ENCODE measurements around the gene PLA2G4D.

Gene PLA2G4D

GRCh38 chr15:42060477-42060763 is 33.9 kb downstream of the PLA2G4D start:
- TF ChIP-seq EZH2 (IDR thresholded peaks at IDR 0.05; ENCODE audit: borderline replicate concordance, low read depth, low read length, severe bottlenecking) (no peak), CTCF (IDR thresholded peaks at IDR 0.05; ENCODE audit: borderline replicate concordance, extremely low read depth, low read length, poor library complexity, severe bottlenecking) (no peak)
- Histone ChIP-seq H3K4me2 (ENCODE audit: insufficient read depth, low read length) (no peak overlapping the region), H3K4me3 (ENCODE audit: low read depth in 1 of 2, low read length in 2 of 2) (no peak overlapping the region), H4K20me1 (ENCODE audit: insufficient read depth, low read length) (no peaks in the 10 kb centered on the region), H3K27ac (ENCODE audit: low read length) (no peak overlapping the region), H2AFZ (ENCODE audit: low read depth, low read length) (no peak overlapping the region), H3K79me2 (ENCODE audit: insufficient read depth, low read length) (no peaks in the 10 kb centered on the region), H3K4me1 (ENCODE audit: insufficient read depth, low read length) (no peaks in the 10 kb centered on the region), H3K36me3 (ENCODE audit: insufficient read depth, low read length) (no peaks in the 10 kb centered on the region), H3K27me3 (ENCODE audit: insufficient read depth, low read length, poor library complexity) (peaks cover 18% of the 10 kb centered on the region), H3K9ac (ENCODE audit: low read depth, low read length) (no peak overlapping the region), H3K9me3 (ENCODE audit: insufficient read depth, low read length, severe bottlenecking) (no peaks in the 10 kb centered on the region)
- no peak for ATAC-seq (ENCODE audit: insufficient read depth, low read depth)
- DNase-seq = no peak

- DNase-seq = peak; percentile 60
- no peaks in the 10 kb centered on the region for H3K9me3 ChIP-seq (ENCODE audit: insufficient read depth, low read length, severe bottlenecking)
- no peak overlapping the region for H3K9ac ChIP-seq (ENCODE audit: low read depth, low read length)
- H3K36me3 ChIP-seq (ENCODE audit: insufficient read depth, low read length) = no peaks in the 10 kb centered on the region
- ATAC-seq (ENCODE audit: insufficient read depth, low read depth) = peak; percentile 64
- TF ChIP-seq CTCF (IDR thresholded peaks at IDR 0.05; ENCODE audit: borderline replicate concordance, extremely low read depth, low read length, poor library complexity, severe bottlenecking) = peak; percentile 89
- no peak for TF ChIP-seq EZH2 (IDR thresholded peaks at IDR 0.05; ENCODE audit: borderline replicate concordance, low read depth, low read length, severe bottlenecking)
- no peak overlapping the region for H3K27ac ChIP-seq (ENCODE audit: low read length)
- H2AFZ ChIP-seq (ENCODE audit: low read depth, low read length) = no peak overlapping the region
- no peaks in the 10 kb centered on the region for H4K20me1 ChIP-seq (ENCODE audit: insufficient read depth, low read length)
- no peaks in the 10 kb centered on the region for H3K4me1 ChIP-seq (ENCODE audit: insufficient read depth, low read length)
- no peak overlapping the region for H3K4me3 ChIP-seq (ENCODE audit: low read depth in 1 of 2, low read length in 2 of 2)
- H3K27me3 ChIP-seq (ENCODE audit: insufficient read depth, low read length, poor library complexity) = peaks cover 18% of the 10 kb centered on the region
- no peak overlapping the region for H3K4me2 ChIP-seq (ENCODE audit: insufficient read depth, low read length)
- H3K79me2 ChIP-seq (ENCODE audit: insufficient read depth, low read length) = no peaks in the 10 kb centered on the region
Observed at GRCh38 chr15:42059661-42060476, 34.5 kb downstream of the PLA2G4D start.

- no peak for TF ChIP-seq EZH2 (IDR thresholded peaks at IDR 0.05; ENCODE audit: borderline replicate concordance, low read depth, low read length, severe bottlenecking)
- no peak for TF ChIP-seq CTCF (IDR thresholded peaks at IDR 0.05; ENCODE audit: borderline replicate concordance, extremely low read depth, low read length, poor library complexity, severe bottlenecking)
- DNase-seq (no peak), ATAC-seq (ENCODE audit: insufficient read depth, low read depth) (no peak)
- no peaks in the 10 kb centered on the region for H3K4me1 ChIP-seq (ENCODE audit: insufficient read depth, low read length)
- H4K20me1 ChIP-seq (ENCODE audit: insufficient read depth, low read length) = no peaks in the 10 kb centered on the region
- no peaks in the 10 kb centered on the region for H3K9me3 ChIP-seq (ENCODE audit: insufficient read depth, low read length, severe bottlenecking)
- no peak overlapping the region for H3K4me2 ChIP-seq (ENCODE audit: insufficient read depth, low read length)
- no peak overlapping the region for H2AFZ ChIP-seq (ENCODE audit: low read depth, low read length)
- H3K4me3 ChIP-seq (ENCODE audit: low read depth in 1 of 2, low read length in 2 of 2) = no peak overlapping the region
- no peaks in the 10 kb centered on the region for H3K79me2 ChIP-seq (ENCODE audit: insufficient read depth, low read length)
- peaks cover 18% of the 10 kb centered on the region for H3K27me3 ChIP-seq (ENCODE audit: insufficient read depth, low read length, poor library complexity)
- no peak overlapping the region for H3K9ac ChIP-seq (ENCODE audit: low read depth, low read length)
- H3K36me3 ChIP-seq (ENCODE audit: insufficient read depth, low read length) = no peaks in the 10 kb centered on the region
- no peak overlapping the region for H3K27ac ChIP-seq (ENCODE audit: low read length)
Observed at GRCh38 chr15:42058791-42059190, 35.6 kb downstream of the PLA2G4D start.

All from DND-41 (cell line).